HL-60 (cell line): ENCODE measurements around the gene TBX5.

Experiments used
- DNase-seq, 2 experiments: peaks; one replicate each; pipeline ENCODE4 v3.0.0-alpha.2; 2010 to 2020; ENCODE audit warnings: low read depth in 1 of 2, low spot score in 1 of 2
- H3K27ac ChIP-seq: fragments of 250-450 bp; sonication (Bioruptor Pico); replicated peaks from 2 replicates; pipeline ENCODE4 v1.5.1; 2020; ENCODE audit warnings: mild to moderate bottlenecking, moderate library complexity
- H3K27me3 ChIP-seq: fragments of 250-450 bp; sonication (Bioruptor Pico); 2 replicates; pipeline ENCODE4 v1.5.1; 2021; ENCODE audit warnings: mild to moderate bottlenecking, moderate library complexity; ENCODE audit not compliant: insufficient read depth, poor library complexity, severe bottlenecking
- H3K4me3 ChIP-seq: replicated peaks from 2 replicates; pipeline ENCODE4 v1.5.1; 2011; ENCODE audit warnings: mild to moderate bottlenecking, control low read depth, low read length; ENCODE audit not compliant: insufficient read depth
- GABPA ChIP-seq: IDR thresholded peaks from 2 replicates; pipeline ENCODE4 v1.6.1; 2012; ENCODE audit warnings: low read depth
- POLR2AphosphoS5 ChIP-seq: IDR thresholded peaks from 2 replicates; pipeline ENCODE4 v1.6.1; 2012; ENCODE audit warnings: low read depth
- REST ChIP-seq: IDR thresholded peaks from 2 replicates; pipeline ENCODE4 v1.6.1; 2012; ENCODE audit warnings: low read depth; ENCODE audit not compliant: insufficient replicate concordance
- SPI1 ChIP-seq: IDR thresholded peaks from 2 replicates; pipeline ENCODE4 v1.6.1; 2012; ENCODE audit warnings: low read depth, mild to moderate bottlenecking, borderline replicate concordance
- TF ChIP-seq, protein P1 (sequence below): IDR thresholded peaks from one replicate; pipeline ENCODE4 v1.5.1; 2011; ENCODE audit warnings: low read length, control low read depth, inconsistent platforms; ENCODE audit not compliant: insufficient read depth

TBX5 gene

GRCh38 chr12:114400361-114400811, 5.6 kb downstream of the TBX5 start:
- Histone ChIP-seq H3K27ac (no peak overlapping the region), H3K27me3 (peaks cover 91% of the 10 kb centered on the region)

DNA sequence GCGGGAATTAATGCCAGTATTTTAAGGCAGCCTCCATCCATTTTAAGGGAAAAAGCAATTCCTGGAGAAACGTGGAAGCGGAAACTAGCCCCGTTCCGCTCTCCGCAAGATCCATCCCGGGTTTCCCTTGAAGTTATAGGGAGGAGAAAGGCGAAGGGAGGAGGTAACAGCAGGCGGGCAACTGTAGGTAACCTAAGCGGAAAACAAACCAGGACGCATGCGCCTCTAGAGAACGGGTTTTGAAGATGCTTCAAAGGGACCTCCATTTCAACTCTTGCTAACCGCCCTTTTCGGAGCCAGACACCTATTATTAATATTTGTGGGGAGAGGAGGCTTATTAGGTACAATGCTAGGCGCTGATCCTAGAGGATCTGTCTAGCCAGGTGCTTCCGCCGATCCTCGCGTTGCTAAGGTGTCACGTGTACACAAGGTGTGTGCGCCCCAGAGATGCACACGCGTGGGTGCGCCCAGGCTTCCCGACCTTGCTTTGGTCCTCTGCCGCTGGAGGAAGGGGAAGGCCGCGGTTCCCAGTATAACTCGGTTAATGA, 6.2 kb downstream of the TBX5 start:
- TF ChIP-seq GABPA: no peak
- TF ChIP-seq REST: no peak
- TF ChIP-seq POLR2AphosphoS5: no peak
- TF ChIP-seq, protein P1, sequence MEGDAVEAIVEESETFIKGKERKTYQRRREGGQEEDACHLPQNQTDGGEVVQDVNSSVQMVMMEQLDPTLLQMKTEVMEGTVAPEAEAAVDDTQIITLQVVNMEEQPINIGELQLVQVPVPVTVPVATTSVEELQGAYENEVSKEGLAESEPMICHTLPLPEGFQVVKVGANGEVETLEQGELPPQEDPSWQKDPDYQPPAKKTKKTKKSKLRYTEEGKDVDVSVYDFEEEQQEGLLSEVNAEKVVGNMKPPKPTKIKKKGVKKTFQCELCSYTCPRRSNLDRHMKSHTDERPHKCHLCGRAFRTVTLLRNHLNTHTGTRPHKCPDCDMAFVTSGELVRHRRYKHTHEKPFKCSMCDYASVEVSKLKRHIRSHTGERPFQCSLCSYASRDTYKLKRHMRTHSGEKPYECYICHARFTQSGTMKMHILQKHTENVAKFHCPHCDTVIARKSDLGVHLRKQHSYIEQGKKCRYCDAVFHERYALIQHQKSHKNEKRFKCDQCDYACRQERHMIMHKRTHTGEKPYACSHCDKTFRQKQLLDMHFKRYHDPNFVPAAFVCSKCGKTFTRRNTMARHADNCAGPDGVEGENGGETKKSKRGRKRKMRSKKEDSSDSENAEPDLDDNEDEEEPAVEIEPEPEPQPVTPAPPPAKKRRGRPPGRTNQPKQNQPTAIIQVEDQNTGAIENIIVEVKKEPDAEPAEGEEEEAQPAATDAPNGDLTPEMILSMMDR: no peak
- TF ChIP-seq SPI1: no peak
- no peak for DNase-seq
- Histone ChIP-seq H3K27me3 (peaks cover 88% of the 10 kb centered on the region), H3K4me3 (no peak overlapping the region), H3K27ac (no peak overlapping the region)

More at GRCh38 chr12:114400361-114400811, 5.6 kb downstream of the TBX5 start:
- H3K4me3 ChIP-seq: no peak overlapping the region
- no peak for DNase-seq
- no peak for TF ChIP-seq SPI1
- TF ChIP-seq, protein P1: no peak

DNA sequence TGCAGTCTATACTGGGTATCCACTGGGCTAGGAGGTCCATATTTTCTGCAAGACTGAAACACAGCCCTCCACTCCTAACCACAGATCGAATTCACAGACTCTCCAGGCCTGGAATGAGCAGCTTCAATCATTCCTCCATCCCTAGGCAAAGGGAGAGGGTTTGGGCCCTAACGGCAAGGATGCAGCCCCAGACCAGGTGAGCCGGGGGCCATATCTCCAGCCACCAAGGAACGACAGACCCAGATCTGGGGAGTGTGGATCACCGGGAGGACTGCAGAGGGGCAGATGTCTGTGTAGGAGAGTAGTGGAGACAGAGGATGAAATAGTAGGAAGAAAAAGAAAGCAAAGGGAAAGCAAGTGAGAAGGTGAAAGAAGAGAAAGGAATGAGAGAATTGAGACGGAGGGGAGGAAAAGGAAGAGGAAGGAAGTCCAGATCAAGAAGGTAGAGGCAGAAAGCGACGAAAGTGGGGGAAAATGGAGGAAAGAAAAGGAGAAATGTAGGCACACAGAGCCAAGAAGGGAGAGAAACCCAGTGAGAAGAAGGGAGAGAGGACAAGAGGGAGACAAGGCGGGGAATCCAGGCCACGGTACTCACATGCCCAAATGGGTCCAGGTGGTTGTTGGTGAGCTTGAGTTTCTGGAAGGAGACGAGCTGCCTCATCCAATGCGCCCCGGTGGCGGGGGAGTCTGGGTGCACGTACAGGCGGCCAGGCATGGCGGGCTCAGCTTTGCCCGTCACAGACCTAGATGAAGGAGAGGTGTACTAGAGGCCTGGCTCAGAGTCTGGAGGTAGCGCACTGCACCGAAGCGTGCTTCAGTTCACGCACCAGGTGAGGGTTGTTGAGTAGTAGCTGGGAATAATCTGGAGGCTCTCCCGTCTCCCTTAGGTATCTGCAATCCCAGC, 7.7 kb downstream of the TBX5 start:
- Histone ChIP-seq H3K27ac (no peak overlapping the region), H3K27me3 (peaks cover 83% of the 10 kb centered on the region), H3K4me3 (no peak overlapping the region)
- TF ChIP-seq, protein P1: no peak
- TF ChIP-seq POLR2AphosphoS5: no peak
- no peak for TF ChIP-seq GABPA
- no peak for TF ChIP-seq SPI1
- no peak for TF ChIP-seq REST
- DNase-seq: no peak
